ENCODE results near the gene RER1.

RER1 gene

GRCh38 chr1:2391041-2391930 is at the start of gene RER1, which contains the start of gene MORN1:
Gene RER1 (plus strand): TSS chr1:2391841. CDS start chr1:2395791, 3,950 bp downstream.
Gene MORN1 (minus strand): TSS chr1:2391554. CDS start chr1:2391533, 21 bp downstream.
- Histone ChIP-seq H3K27ac (peak within 1 kb of the TSS; percentile 65 to 98 (median 91)), H3K4me3 (peak within 1 kb of the TSS; percentile 76 to 99 (median 97))

DNA sequence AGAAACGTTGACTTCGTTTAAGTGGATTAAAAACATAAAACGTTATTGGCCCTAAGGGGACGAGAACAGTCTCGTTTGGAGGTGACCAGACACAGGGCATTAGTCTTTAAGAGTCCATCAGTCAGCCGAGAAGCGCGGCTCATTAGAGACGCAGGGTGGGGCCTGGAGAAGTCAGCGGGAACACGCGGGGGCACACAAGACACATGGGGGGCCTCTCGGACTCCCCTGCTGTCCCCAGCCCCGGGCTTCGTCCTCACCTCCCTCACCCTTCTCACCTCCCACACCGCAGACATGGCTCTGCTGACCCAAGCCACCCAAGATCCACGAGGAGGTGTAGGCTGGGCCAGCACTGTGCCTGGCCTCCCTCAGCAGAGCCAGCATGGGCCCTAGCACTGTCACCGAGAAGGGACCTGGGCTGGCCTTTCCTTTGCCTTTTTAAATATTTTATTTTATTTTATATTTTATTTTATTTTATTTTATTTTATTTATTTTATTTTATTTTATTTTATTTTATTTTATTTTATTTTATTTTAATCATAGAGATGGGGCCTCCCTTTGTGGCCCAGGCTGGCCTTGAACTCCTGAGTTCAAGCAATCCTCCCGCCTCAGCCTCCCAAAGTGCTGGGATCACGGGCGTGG is 49.1 kb upstream of the RER1 start:
- H3K27ac ChIP-seq = no peak overlapping the region
- H3K4me3 ChIP-seq = no peak overlapping the region

GRCh38 chr1:2343023-2343935 is 48.4 kb upstream of the RER1 start:
- H3K27ac ChIP-seq = peak overlapping the region in 3 of 21 experiments; percentile 7 to 75 (median 48)
- H3K4me3 ChIP-seq = no peak overlapping the region

DNA sequence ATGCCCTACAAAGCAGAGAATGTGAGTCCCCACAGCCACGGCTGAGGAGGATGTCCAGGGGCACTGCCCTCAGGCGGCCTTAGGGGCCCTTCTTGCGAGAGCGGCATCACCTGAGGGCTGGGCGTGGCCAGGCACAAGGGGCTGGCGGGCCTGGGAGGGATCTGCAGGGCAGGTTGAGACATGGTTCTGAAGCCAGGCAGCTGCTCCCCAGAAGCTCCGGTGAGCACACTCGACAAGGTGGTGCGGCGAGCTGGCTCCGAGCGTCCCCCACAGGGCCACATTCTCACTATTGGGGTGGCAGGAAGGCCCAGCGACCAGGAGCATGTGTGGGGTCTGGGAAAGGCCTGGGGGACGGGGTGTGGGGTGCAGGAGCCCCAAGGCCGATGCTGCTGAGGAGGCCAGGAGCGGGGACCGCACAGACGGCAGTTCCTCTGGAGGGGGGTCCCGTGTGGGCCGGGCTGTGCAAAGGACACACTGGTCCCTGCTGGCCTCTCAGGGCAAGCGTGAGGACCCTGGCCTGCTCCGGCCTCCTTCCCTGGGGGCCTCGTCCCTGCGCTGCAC is 47.4 kb upstream of the RER1 start:
- H3K27ac ChIP-seq = peak overlapping the region in 2 of 21 experiments; percentile 7 to 75
- H3K4me3 ChIP-seq = no peak overlapping the region

- H3K4me3 ChIP-seq = no peak overlapping the region
- H3K27ac ChIP-seq = no peak overlapping the region
These were observed 46.8 kb upstream of the RER1 start for GRCh38 chr1:2344744-2345296.

DNA sequence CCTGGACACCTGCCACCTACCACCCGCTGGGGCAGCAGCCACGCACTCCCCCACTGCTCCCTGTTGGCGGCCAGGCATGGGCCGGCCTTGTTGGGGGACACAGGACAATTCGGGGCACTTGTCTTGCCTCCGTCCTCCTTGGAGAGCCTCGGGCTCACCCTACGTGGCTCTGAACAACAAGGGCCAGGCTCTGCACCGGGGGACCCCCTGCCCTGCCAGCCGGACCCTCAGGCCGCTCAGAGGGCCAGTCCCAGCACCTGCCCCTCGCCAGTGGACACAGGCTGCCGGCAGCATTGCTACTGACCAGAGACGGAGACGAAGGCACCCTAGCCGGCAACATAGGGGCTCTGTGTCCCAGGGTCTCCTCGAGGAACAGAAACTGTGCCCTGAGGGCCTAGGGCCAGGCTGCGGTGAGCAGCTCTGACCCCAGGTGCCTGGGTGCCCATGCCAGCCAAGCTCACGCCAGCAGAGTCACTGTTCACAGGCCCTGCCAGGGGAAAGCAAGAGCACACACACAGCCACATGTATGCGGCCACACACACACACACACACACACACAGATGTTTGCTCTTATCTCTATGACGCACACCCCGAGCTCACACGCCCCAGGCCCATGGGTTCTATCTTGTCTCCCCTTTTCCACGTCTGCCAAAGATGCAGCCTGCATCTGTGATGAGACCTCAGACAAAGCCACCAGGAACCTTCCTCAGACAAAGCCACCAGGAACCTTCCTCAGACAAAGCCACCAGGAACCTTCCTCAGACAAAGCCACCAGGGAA is 46.2 kb upstream of the RER1 start:
- no peak overlapping the region for H3K27ac ChIP-seq
- H3K4me3 ChIP-seq = no peak overlapping the region

DNA sequence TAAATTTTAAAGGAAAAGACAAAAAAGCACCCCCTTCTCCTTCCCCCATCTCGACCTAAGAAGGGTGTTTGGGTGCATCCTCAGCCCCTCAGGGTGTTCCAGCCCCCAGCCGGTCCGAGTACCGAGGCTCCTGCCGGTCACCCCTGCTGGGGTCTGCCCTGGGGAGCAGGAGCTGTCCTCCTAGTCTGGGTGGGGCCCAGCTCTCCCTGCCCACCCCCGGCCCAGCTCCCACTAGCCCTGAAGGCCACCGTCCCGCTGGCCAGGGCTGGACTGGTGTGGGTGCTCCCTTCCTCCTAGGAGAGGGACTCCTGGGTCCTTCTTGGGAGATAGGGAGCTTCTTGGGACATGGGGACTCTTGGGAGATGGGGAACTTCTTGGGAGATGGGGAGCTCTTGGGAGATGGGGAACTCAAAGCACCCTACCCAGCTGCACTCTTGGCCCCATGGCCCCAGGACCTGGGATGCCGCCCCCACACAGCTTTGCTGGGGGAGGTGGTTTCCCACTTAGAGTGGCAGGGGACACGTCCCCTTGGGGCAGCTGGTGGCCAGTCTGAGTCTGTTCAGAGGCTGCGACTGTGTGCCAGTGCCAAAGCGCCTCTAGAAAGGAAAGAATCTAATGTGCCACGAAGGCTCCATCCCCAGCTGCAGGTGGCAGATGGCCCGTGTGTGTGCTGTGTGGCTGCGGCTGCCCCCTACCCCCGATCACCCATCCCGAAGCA is 44.8 kb upstream of the RER1 start:
- H3K27ac ChIP-seq = no peak overlapping the region
- H3K4me3 ChIP-seq = no peak overlapping the region

- H3K4me3 ChIP-seq = no peak overlapping the region
- H3K27ac ChIP-seq = no peak overlapping the region
These were observed 44.2 kb upstream of the RER1 start for GRCh38 chr1:2347409-2347785.

DNA sequence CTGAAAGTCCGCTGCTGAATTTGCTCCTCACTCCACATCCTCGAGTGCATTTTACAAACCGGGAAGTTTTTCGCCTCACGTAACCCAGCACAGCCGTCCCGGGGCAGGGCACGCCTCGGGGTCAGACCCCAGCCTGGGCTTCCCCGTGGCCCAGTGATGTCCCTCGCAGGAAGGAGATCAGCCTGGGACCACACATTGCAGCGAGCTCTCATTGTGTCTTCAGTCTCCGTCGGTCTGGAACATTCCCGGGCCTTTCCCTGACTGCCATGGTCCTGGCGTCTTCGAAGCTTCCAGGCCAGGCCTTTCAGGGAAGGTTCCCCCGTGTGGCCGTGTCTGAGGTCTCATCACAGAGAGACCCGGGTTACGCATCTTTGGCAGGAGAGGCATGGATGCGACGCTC is 43.7 kb upstream of the RER1 start:
- H3K27ac ChIP-seq = no peak overlapping the region
- H3K4me3 ChIP-seq = no peak overlapping the region

- H3K27ac ChIP-seq = no peak overlapping the region
- no peak overlapping the region for H3K4me3 ChIP-seq
These were observed 43.0 kb upstream of the RER1 start for GRCh38 chr1:2348346-2349325.

DNA sequence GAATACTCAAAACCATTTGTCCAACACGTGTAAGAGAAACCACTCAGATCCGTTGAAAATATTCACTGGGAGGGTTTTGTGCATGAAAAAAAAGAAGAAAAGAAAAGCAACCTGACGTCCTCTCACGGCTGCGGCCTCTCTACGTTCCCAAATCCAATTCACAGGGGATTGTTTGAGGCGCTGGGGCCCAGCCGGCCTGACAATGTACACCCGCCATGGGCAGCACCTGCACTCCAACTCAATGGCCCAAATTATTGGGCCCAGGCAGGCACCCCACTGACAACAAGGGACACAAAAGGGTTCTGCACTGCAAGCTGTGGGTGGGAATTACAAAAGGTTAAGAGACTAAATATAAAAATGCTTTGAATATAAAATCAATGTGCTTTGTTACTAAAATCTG is 41.8 kb upstream of the RER1 start:
- H3K4me3 ChIP-seq = no peak overlapping the region
- H3K27ac ChIP-seq = no peak overlapping the region

- H3K27ac ChIP-seq = no peak overlapping the region
- H3K4me3 ChIP-seq = no peak overlapping the region
These were observed 41.1 kb upstream of the RER1 start for GRCh38 chr1:2350501-2350900.

DNA sequence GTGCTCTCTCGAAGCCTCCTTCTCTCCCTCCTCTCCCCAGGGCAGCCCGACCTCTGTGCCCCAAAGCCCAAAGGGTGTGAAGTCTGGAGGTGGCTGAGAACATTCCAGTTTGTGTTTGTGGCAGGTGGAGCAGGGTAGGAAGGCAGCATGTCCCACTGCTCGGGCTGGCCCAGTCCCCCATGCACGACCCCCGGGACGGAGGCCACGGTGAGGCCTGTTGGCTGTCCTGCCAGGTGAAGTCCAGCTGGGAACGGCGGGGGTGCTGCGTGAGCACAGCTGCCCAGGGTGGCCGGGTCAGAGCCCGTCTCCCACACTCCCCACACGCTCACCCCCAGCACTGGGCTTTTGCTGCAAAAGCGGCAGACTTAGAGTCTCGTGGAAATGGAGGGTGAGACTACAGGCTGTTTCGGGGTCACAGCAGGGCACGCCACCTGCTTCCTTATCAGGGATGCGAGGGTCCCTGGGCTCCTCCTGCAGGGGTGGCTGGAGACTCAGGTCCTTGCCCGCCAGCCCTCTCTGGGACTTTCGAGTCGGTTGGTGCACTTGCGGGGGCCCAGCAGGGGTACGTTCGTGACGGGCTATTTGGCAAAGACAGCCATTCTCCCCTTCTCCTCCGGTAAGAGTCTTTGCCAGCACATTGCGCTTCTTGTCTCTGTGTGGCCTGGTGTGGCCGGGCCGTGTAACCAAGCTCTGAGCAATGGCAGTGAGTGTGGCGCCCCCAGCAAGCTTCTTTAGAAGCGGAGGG is 40.6 kb upstream of the RER1 start:
- Histone ChIP-seq H3K4me3 (no peak overlapping the region), H3K27ac (no peak overlapping the region)

GRCh38 chr1:2351723-2352122 is 39.9 kb upstream of the RER1 start:
- Histone ChIP-seq H3K4me3 (no peak overlapping the region), H3K27ac (no peak overlapping the region)

DNA sequence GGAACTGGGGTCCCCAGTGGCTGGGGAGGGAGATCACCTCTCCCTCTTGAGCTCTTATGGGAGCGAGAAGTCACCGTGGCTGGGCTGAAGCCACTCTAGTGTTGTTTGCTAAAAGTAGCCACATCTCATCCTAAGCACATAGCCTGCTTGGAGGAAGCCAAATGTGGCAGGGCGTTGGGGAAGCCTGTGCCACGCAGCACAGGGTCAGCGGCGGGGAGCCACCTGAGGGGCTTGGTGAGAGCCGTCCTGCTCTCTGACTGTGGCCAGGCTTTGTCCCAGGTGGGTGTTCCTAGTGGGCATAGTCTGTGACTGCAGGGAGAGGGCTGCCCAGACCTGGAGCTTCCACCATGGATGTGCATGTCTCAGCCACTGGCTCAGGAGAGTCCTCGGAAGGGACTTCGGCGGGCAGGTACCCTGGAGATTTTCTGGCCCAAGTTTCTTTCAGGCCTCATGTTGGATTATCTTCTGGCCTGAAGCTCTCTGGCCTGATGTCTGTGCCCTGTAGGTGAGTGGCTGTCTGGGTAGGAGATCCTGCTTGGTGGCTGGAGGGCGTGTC is 39.2 kb upstream of the RER1 start:
- Histone ChIP-seq H3K4me3 (no peak overlapping the region), H3K27ac (no peak overlapping the region)

Data from skin epidermis (tissue), 12 donors.